Measurements from ENCODE around the gene TBX3.

GRCh38 chr12:114669401-114670290 lies 14.3 kb downstream of the TBX3 start:
- TF ChIP-seq CTCF (IDR thresholded peaks at IDR 0.05; ENCODE audit: extremely low read depth in 1 of 2, insufficient read depth in 1 of 2, low read depth in 1 of 2, low read length in 2 of 2) (no peak), EZH2 (IDR thresholded peaks at IDR 0.05; ENCODE audit: borderline replicate concordance, low read depth, low read length, severe bottlenecking) (peak; percentile 38), FOS (IDR thresholded peaks at IDR 0.05; ENCODE audit: borderline replicate concordance, insufficient read depth, low read length) (no peak), POLR2A (IDR thresholded peaks at IDR 0.05; ENCODE audit: low read depth, low read length) (no peak), JUN (IDR thresholded peaks at IDR 0.05; ENCODE audit: borderline replicate concordance, insufficient read depth, insufficient read length, low read depth) (no peak), POLR2AphosphoS5 (IDR thresholded peaks at IDR 0.05; ENCODE audit: insufficient read depth, low read depth, low read length) (no peak), MYC (IDR thresholded peaks at IDR 0.05; ENCODE audit: low read depth, low read length) (no peak), GATA2 (IDR thresholded peaks at IDR 0.05; ENCODE audit: insufficient read depth, insufficient read length, low read depth, low read length) (no peak)

Measured in endothelial cell of umbilical vein (primary cell).